Thymus (tissue), 11 donors: Measurements from ENCODE around the gene JAG2. TPM values are rescaled to one million over a fixed set of nuclear protein-coding genes. Genes with fewer than 3 reads are reported as not detected.

Experiments used
- DNase-seq, 9 donors: peaks; one replicate each; pipeline ENCODE4 v3.0.0-alpha.2; 2013; ENCODE audit warnings: low spot score in 9 of 9, low read depth in 6 of 9, missing footprints in 1 of 9
- H3K27ac ChIP-seq, 2 donors: one replicate each; pipeline ENCODE4 v1.5.1; 2013; ENCODE audit warnings: control low read depth in 1 of 2, low read depth in 1 of 2, low read length in 1 of 2, mild to moderate bottlenecking in 1 of 2, moderate library complexity in 1 of 2
- H3K27me3 ChIP-seq, 2 donors: one replicate each; pipeline ENCODE4 v1.5.1; 2013; ENCODE audit warnings: low read length in 1 of 2; ENCODE audit not compliant: control insufficient read depth in 2 of 2, insufficient read depth in 1 of 2
- H3K36me3 ChIP-seq, 2 donors: one replicate each; pipeline ENCODE4 v1.5.1; 2013; ENCODE audit warnings: low read length in 1 of 2, mild to moderate bottlenecking in 1 of 2, moderate library complexity in 1 of 2; ENCODE audit not compliant: control insufficient read depth in 2 of 2, insufficient read depth in 2 of 2
- H3K4me1 ChIP-seq, 2 donors: one replicate each; pipeline ENCODE4 v1.5.1; 2013; ENCODE audit warnings: low read length in 2 of 2; ENCODE audit not compliant: control insufficient read depth in 2 of 2, insufficient read depth in 2 of 2
- H3K4me3 ChIP-seq, 2 donors: one replicate each; pipeline ENCODE4 v1.5.1; 2013; ENCODE audit warnings: low read length in 2 of 2, control low read depth in 1 of 2, mild to moderate bottlenecking in 1 of 2
- H3K9me3 ChIP-seq, 2 donors: one replicate each; pipeline ENCODE4 v1.5.1; 2013; ENCODE audit warnings: low read length in 1 of 2, mild to moderate bottlenecking in 1 of 2; ENCODE audit not compliant: control insufficient read depth in 2 of 2, insufficient read depth in 1 of 2
- WGBS: extraction: QIAGEN DNeasy Blood & Tissue Kit; methylation state at CpG from one replicate; pipeline ENCODE4 v1.1.7; 2013; 5-methylcytosine and 5-hydroxymethylcytosine counted together
- polyA plus RNA-seq: library from polyadenylated mRNA; stranded (reverse); fragments of 200-250 nt; gene quantifications from one replicate; pipeline ENCODE4 v1.2.3, GENCODE V29; 2013
- total RNA-seq: library from RNA; stranded (reverse); fragments of 120-200 nt; gene quantifications from one replicate; pipeline ENCODE4 v1.2.4, GENCODE V29; 2013
- donor health status: healthy.

Gene JAG2
- total and polyA plus RNA-seq, 2 donors, result 8.8 to 40.8 TPM

GRCh38 chr14:105123981-105124765 is 44.4 kb downstream of the JAG2 start:
- Histone ChIP-seq H3K4me3 (no peak overlapping the region), H3K27me3 (no peaks in the 10 kb centered on the region), H3K36me3 (no peaks in the 10 kb centered on the region), H3K4me1 (peaks cover 2 to 9% of the 10 kb centered on the region in 2 donors), H3K9me3 (peaks cover 0 to 14% of the 10 kb centered on the region in 2 donors), H3K27ac (no peak overlapping the region)
- 62% methylated on average over 17 of the region's 17 CpGs for WGBS
- DNase-seq, result no peak

GRCh38 chr14:105123064-105123665 is 45.4 kb downstream of the JAG2 start:
- WGBS, result 96% methylated on average over 5 of the region's 5 CpGs
- no peak for DNase-seq
- H3K27ac ChIP-seq, result no peak overlapping the region
- H3K27me3 ChIP-seq, result no peaks in the 10 kb centered on the region
- H3K9me3 ChIP-seq, result peaks cover 0 to 14% of the 10 kb centered on the region in 2 donors
- no peaks in the 10 kb centered on the region for H3K36me3 ChIP-seq
- no peak overlapping the region for H3K4me3 ChIP-seq
- peaks cover 2 to 9% of the 10 kb centered on the region in 2 donors for H3K4me1 ChIP-seq

- WGBS, result 85% methylated on average over 6 of the region's 6 CpGs
- Histone ChIP-seq H3K4me3 (no peak overlapping the region), H3K27me3 (no peaks in the 10 kb centered on the region), H3K36me3 (no peaks in the 10 kb centered on the region), H3K9me3 (peaks cover 0 to 14% of the 10 kb centered on the region in 2 donors), H3K27ac (no peak overlapping the region), H3K4me1 (peaks cover 2 to 9% of the 10 kb centered on the region in 2 donors)
- DNase-seq, result no peak
Observed at GRCh38 chr14:105120056-105120455, 48.5 kb downstream of the JAG2 start.

- Histone ChIP-seq H3K9me3 (peaks cover 0 to 14% of the 10 kb centered on the region in 2 donors), H3K27me3 (no peaks in the 10 kb centered on the region), H3K4me1 (peaks cover 2 to 5% of the 10 kb centered on the region in 2 donors), H3K36me3 (no peaks in the 10 kb centered on the region), H3K4me3 (no peak overlapping the region), H3K27ac (no peak overlapping the region)
- WGBS, result 76% methylated on average over 12 of the region's 12 CpGs
- no peak for DNase-seq
Observed at GRCh38 chr14:105119408-105120025, 49.1 kb downstream of the JAG2 start.

- no peaks in the 10 kb centered on the region for H3K36me3 ChIP-seq
- H3K4me1 ChIP-seq, result peaks cover 2 to 5% of the 10 kb centered on the region in 2 donors
- no peak overlapping the region for H3K4me3 ChIP-seq
- no peak for DNase-seq
- H3K9me3 ChIP-seq, result peaks cover 0 to 14% of the 10 kb centered on the region in 2 donors
- H3K27ac ChIP-seq, result no peak overlapping the region
- H3K27me3 ChIP-seq, result no peaks in the 10 kb centered on the region
- WGBS, result 37% methylated on average over 11 of the region's 11 CpGs
Observed at GRCh38 chr14:105118646-105119407, 49.7 kb downstream of the JAG2 start.

GRCh38 chr14:105117710-105118385 is 50.7 kb downstream of the JAG2 start:
- H3K36me3 ChIP-seq, result no peaks in the 10 kb centered on the region
- H3K27ac ChIP-seq, result no peak overlapping the region
- DNase-seq, result no peak

GRCh38 chr14:105117257-105117646 is 51.3 kb downstream of the JAG2 start:
- Histone ChIP-seq H3K27ac (no peak overlapping the region), H3K4me3 (no peak overlapping the region), H3K9me3 (peaks cover 0 to 14% of the 10 kb centered on the region in 2 donors), H3K4me1 (peaks cover 2 to 5% of the 10 kb centered on the region in 2 donors), H3K27me3 (no peaks in the 10 kb centered on the region), H3K36me3 (no peaks in the 10 kb centered on the region)
- DNase-seq, result no peak
- 97% methylated on average over 2 of the region's 2 CpGs for WGBS

More at GRCh38 chr14:105117710-105118385, 50.7 kb downstream of the JAG2 start:
- Histone ChIP-seq H3K27me3 (no peaks in the 10 kb centered on the region), H3K4me1 (peaks cover 2 to 5% of the 10 kb centered on the region in 2 donors), H3K4me3 (no peak overlapping the region), H3K9me3 (peaks cover 0 to 14% of the 10 kb centered on the region in 2 donors)
- 96% methylated on average over 7 of the region's 7 CpGs for WGBS

GRCh38 chr14:105116451-105117256 is 51.9 kb downstream of the JAG2 start:
- Histone ChIP-seq H3K36me3 (no peaks in the 10 kb centered on the region), H3K27me3 (no peaks in the 10 kb centered on the region), H3K4me1 (peaks cover 2 to 5% of the 10 kb centered on the region in 2 donors), H3K27ac (no peak overlapping the region), H3K9me3 (peaks cover 0 to 8% of the 10 kb centered on the region in 2 donors), H3K4me3 (no peak overlapping the region)
- no peak for DNase-seq
- WGBS, result 96% methylated on average over 11 of the region's 12 CpGs
